Measurements from ENCODE around the gene TM4SF4. TPM values are rescaled to one million over a fixed set of nuclear protein-coding genes. Genes with fewer than 3 reads are reported as not detected.

Gene TM4SF4
- total and polyA plus RNA-seq, 2 of the 8 experiments (the other 6 are each of a cell fraction or from before 2014, with no cell fraction given) = not detected

- Histone ChIP-seq H2BK12ac (ENCODE audit: low read depth, low read length) (no peak overlapping the region), H3K18ac (ENCODE audit: extremely low read depth, low read length) (no peak overlapping the region), H3K56ac (replicated peaks; ENCODE audit: insufficient read length, low read depth, low read length) (no peak overlapping the region), H3K79me1 (ENCODE audit: low read depth, low read length) (no peaks in the 10 kb centered on the region), H2AFZ (ENCODE audit: low read length) (no peak overlapping the region), H3K23me2 (ENCODE audit: low read depth, low read length) (no peaks in the 10 kb centered on the region), H3K79me2 (ENCODE audit: control insufficient read depth in 1 of 2, insufficient read depth in 2 of 2, low read length in 2 of 2) (no peaks in the 10 kb centered on the region), H4K20me1 (replicated peaks in 1 of 2; ENCODE audit: control insufficient read depth in 1 of 2, insufficient read depth in 2 of 2, low read length in 2 of 2) (no peaks in the 10 kb centered on the region), H3K14ac (ENCODE audit: insufficient read length) (no peak overlapping the region), H3K4me2 (ENCODE audit: insufficient read depth in 1 of 2, low read depth in 2 of 2, low read length in 2 of 2) (no peak overlapping the region), H4K91ac (replicated peaks; ENCODE audit: insufficient read length, low read length) (no peak overlapping the region), H3K4me3 (ENCODE audit: extremely low read depth in 1 of 4, insufficient read depth in 2 of 4, low read depth in 3 of 4, low read length in 4 of 4) (no peak overlapping the region), H2BK120ac (replicated peaks; ENCODE audit: low read depth, low read length) (no peak overlapping the region), H3K23ac (ENCODE audit: insufficient read length) (no peak overlapping the region), H3K4ac (replicated peaks; ENCODE audit: insufficient read length, low read depth, low read length) (no peak overlapping the region), H2AK5ac (ENCODE audit: low read depth, low read length) (no peak overlapping the region), H3K4me1 (replicated peaks in 1 of 4; ENCODE audit: control insufficient read depth in 3 of 4, insufficient read depth in 4 of 4, low read length in 3 of 4) (no peaks in the 10 kb centered on the region), H3K9me3 (ENCODE audit: insufficient read depth in 2 of 2, low read depth in 1 of 2, low read length in 1 of 2) (no peaks in the 10 kb centered on the region), H4K8ac (ENCODE audit: extremely low read depth, insufficient read depth, low read length) (no peak overlapping the region), H3K27ac (ENCODE audit: low read depth, low read length) (no peak overlapping the region), H3K27me3 (replicated peaks in 1 of 4; ENCODE audit: control insufficient read depth in 3 of 4, extremely low read depth in 1 of 4, insufficient read depth in 3 of 4, low read length in 3 of 4) (no peaks in the 10 kb centered on the region), H3K9ac (replicated peaks in 1 of 4; ENCODE audit: extremely low read depth in 1 of 4, low read depth in 3 of 4, low read length in 3 of 4) (no peak overlapping the region), H2BK15ac (ENCODE audit: low read length) (no peak overlapping the region), H2BK20ac (ENCODE audit: low read length) (no peak overlapping the region), H3K36me3 (ENCODE audit: control insufficient read depth in 2 of 4, insufficient read depth in 4 of 4, low read length in 3 of 4) (no peaks in the 10 kb centered on the region), H4K5ac (ENCODE audit: insufficient read length, low read depth, low read length) (no peak overlapping the region), H2BK5ac (ENCODE audit: low read depth, low read length) (no peak overlapping the region)
- POLR2A ChIA-PET (ENCODE audit: partially characterized antibody) = interaction anchor here (0.6 kb wide), 1 partner anchor 286 kb away, joined by 4 read pairs; no protein-coding TSS in a partner anchor
- WGBS, 2 experiments (ENCODE audit: extremely low coverage in 1 of 2, insufficient coverage in 1 of 2, insufficient read length in 1 of 2, insufficient replicate concordance in 2 of 2, low coverage in 1 of 2, low lambda C conversion rate in 2 of 2, missing lambda C conversion rate in 1 of 2) = 92% methylated on average over 3 of the region's 3 CpGs; no CpG with 5 or more reads in 1 of the 2 experiments
- DNase-seq (ENCODE audit: low read depth in 1 of 2, low spot score in 2 of 2) = no peak
- CTCF ChIA-PET (ENCODE audit: partially characterized antibody) = interaction anchor here (0.6 to 4.4 kb wide), 30 partner anchors 8 to 933 kb away, joined by 3 to 53 read pairs (median 4); partner anchors contain the start of gene TM4SF18
- no peak for FAIRE-seq
- no peak for TF ChIP-seq KDM4A (IDR thresholded peaks at IDR 0.05; ENCODE audit: low read depth, low read length, severe bottlenecking)
Measured at GRCh38 chr3:149481056-149481455, 6.6 kb downstream of the TM4SF4 start.

Data from H1 (cell line).